Measurements from ENCODE around the gene YWHAB.

- TF ChIP-seq CTCF (IDR thresholded peaks at IDR 0.05): no peak
- no peak for TF ChIP-seq EP300 (IDR thresholded peaks at IDR 0.05)
These were observed 18.7 kb upstream of the YWHAB start for GRCh38 chr20:44866703-44867335.

All from esophagus muscularis mucosa (tissue), 3 donors.